GM10266 (cell line): Measurements from ENCODE around the gene AAK1.

Source experiments
- DNase-seq: peaks from one replicate; pipeline ENCODE4 v3.0.0; 2012; ENCODE audit errors: extremely low spot score
- TF ChIP-seq, protein P1 (sequence below): IDR thresholded peaks from 2 replicates; pipeline ENCODE4 v1.5.1; 2012; ENCODE audit warnings: mild to moderate bottlenecking, low read depth; ENCODE audit not compliant: control insufficient read depth, insufficient read depth; ENCODE audit errors: missing control alignments

Gene AAK1

DNA sequence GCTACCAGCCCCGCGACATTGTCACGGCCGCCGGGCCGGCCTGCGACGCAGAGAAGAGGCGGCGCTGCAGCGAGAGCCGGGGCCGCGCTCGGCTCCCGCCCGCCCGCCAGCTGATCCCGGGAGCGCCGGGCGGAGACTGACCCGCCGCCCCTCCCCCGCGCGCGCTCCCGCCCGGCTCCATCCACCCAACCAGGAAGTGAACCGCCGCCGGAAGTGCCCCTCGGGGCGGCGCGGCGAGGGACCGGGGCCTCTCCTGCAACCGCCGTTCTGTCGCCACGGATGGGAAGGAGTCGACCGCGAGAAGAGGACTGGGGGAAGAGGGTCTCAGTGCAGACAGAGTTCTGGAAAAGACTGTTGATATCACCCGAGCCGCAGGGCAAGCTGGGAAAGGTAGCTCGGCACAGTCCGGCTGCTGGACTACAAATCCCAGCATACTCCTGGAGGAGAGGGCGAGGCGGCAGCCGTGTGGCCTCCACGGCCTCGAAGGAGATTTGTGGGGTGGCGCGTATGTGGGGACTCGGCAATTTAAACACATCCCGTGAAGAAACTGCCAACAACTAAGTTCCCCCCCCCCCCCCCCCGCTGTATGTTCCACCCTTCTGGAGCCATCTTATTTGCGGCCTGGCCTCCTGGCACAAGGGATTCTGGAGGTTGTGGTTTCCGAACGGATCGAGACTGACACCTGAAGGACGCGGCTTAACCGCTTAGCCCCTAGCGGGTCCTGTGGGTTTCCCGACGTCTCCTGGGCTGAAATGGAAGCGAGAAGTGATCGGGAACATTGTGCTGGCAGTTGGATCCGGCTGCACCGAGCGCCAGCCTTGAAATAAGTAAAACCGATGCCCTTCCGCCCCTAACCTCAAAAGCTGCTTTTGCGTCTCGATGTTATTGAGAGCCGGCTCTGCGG, at the start of gene AAK1:
Gene AAK1, minus strand, starts transcription at position 138 of the 904 bp plus-strand sequence. CDS start 699 bp downstream, outside the sequence.
- TF ChIP-seq, protein P1, sequence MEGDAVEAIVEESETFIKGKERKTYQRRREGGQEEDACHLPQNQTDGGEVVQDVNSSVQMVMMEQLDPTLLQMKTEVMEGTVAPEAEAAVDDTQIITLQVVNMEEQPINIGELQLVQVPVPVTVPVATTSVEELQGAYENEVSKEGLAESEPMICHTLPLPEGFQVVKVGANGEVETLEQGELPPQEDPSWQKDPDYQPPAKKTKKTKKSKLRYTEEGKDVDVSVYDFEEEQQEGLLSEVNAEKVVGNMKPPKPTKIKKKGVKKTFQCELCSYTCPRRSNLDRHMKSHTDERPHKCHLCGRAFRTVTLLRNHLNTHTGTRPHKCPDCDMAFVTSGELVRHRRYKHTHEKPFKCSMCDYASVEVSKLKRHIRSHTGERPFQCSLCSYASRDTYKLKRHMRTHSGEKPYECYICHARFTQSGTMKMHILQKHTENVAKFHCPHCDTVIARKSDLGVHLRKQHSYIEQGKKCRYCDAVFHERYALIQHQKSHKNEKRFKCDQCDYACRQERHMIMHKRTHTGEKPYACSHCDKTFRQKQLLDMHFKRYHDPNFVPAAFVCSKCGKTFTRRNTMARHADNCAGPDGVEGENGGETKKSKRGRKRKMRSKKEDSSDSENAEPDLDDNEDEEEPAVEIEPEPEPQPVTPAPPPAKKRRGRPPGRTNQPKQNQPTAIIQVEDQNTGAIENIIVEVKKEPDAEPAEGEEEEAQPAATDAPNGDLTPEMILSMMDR, result no peak
- peak; percentile 90 for DNase-seq

GRCh38 chr2:69692424-69692823, 48.9 kb upstream of the AAK1 start:
- DNase-seq, result no peak
- TF ChIP-seq, protein P1, result no peak

GRCh38 chr2:69689969-69690368, 46.4 kb upstream of the AAK1 start:
- no peak for DNase-seq
- TF ChIP-seq, protein P1, result no peak

GRCh38 chr2:69689466-69689865, 45.9 kb upstream of the AAK1 start:
- TF ChIP-seq, protein P1, result no peak
- no peak for DNase-seq

DNA sequence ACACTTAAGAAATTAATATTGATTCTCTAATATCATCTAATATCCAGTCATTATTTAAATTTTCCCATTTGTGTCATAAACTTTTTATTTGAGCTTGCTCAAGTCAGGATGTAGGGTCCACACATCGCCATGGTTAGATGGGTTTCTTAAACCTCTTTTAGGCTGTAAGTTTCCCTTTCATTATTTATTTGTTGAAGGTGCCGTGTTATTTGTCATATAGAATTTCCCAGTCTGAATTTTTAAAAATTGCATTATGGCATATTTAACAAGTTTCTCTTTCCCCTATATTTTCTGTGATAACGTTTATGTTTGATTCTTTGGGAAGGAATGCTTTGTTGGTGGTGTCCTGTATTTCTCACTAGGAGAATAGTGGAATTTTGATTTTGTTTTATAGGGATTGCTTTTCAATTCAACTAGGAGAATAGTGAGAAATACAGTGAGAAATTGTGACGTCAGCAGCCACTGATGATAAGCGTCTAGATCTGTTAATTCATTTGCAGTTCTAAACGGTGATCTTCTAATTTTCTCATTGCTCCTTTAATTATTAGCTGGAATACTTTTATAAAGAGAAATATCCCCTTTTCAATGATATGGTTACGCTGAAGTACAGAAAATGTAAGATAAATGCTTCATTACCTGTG, 44.6 kb upstream of the AAK1 start:
- TF ChIP-seq, protein P1, result no peak
- DNase-seq, result no peak

DNA sequence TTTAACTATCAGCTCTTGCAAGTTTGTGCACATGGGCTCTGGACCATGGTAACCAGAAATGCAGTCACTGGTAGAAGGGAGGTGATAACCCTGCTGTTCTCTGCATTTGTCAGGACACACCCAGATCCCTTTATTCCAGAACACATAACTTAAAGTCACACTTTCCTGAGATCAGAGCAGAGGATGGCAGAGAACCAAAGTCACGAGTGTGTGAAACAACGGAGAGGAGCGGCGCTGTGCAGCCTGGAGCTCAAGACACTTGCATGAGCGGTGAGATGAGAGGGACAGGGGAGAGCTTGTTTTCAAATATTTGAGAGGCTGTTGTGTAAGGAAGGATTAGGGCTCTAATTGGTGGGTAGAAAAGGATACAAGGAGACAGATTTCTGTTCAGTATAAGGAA, 43.3 kb upstream of the AAK1 start:
- TF ChIP-seq, protein P1, result no peak
- DNase-seq, result no peak
